KMS-11 (cell line): ENCODE results near the gene AKAP14.
"Not testable (repeated sequence)": the region's sequence is repeated elsewhere in the genome, so short reads cannot be mapped to it uniquely, and the experiment has no call there.

Source experiments
- H2AFZ ChIP-seq: fragments of 200-600 bp; sonication (generic); 2 replicates; pipeline ENCODE4 v1.6.1; 2016; ENCODE audit warnings: antibody characterized with exemption, mixed run types, low read depth
- H3K27ac ChIP-seq: fragments of 200-600 bp; sonication (generic); 2 replicates; pipeline ENCODE4 v1.6.1; 2016; ENCODE audit warnings: mild to moderate bottlenecking, mixed run types
- H3K27me3 ChIP-seq: fragments of 200-600 bp; sonication (generic); 2 replicates; pipeline ENCODE4 v1.6.1; 2017; ENCODE audit warnings: mild to moderate bottlenecking, low read depth, mixed run types, moderate library complexity; ENCODE audit not compliant: insufficient read depth
- H3K36me3 ChIP-seq: fragments of 200-600 bp; sonication (generic); 2 replicates; pipeline ENCODE4 v1.6.1; 2017; ENCODE audit warnings: mild to moderate bottlenecking, mixed run types; ENCODE audit not compliant: insufficient read depth
- H3K4me1 ChIP-seq: fragments of 200-600 bp; sonication (generic); 2 replicates; pipeline ENCODE4 v1.6.1; 2016; ENCODE audit warnings: mild to moderate bottlenecking, low read depth, mixed run types; ENCODE audit not compliant: poor library complexity, severe bottlenecking
- H3K4me2 ChIP-seq: fragments of 200-600 bp; sonication (generic); 2 replicates; pipeline ENCODE4 v1.7.0; 2016; ENCODE audit warnings: mild to moderate bottlenecking, mixed run types
- H3K4me3 ChIP-seq: fragments of 200-600 bp; sonication (generic); IDR thresholded peaks from 2 replicates; pipeline ENCODE4 v1.6.1; 2017; ENCODE audit warnings: low read depth, low read length, mixed read lengths; ENCODE audit not compliant: insufficient read depth
- H3K79me2 ChIP-seq: fragments of 200-600 bp; sonication (generic); 2 replicates; pipeline ENCODE4 v1.6.1; 2016; ENCODE audit warnings: low read depth, mixed run types; ENCODE audit not compliant: insufficient read depth
- H3K9ac ChIP-seq: fragments of 200-600 bp; sonication (generic); 2 replicates; pipeline ENCODE4 v1.6.1; 2016; ENCODE audit warnings: mild to moderate bottlenecking, mixed run types
- H4K20me1 ChIP-seq: fragments of 200-600 bp; sonication (generic); 2 replicates; pipeline ENCODE4 v1.6.1; 2016; ENCODE audit warnings: mild to moderate bottlenecking, mixed run types; ENCODE audit not compliant: insufficient read depth
- CTCF ChIP-seq: fragments of 200-600 bp; sonication (generic); conservative IDR thresholded peaks from 2 replicates; pipeline ENCODE4 v1.6.1; 2017; ENCODE audit warnings: low read depth, mild to moderate bottlenecking, antibody characterized with exemption, low read length, moderate library complexity, mixed read lengths

Gene AKAP14

GRCh38 chrX:119919835-119920585 is 24.3 kb downstream of the AKAP14 start:
- no peak overlapping the region for H3K27ac ChIP-seq

GRCh38 chrX:119922391-119922790 is 26.7 kb downstream of the AKAP14 start:
- H3K79me2 ChIP-seq, H3K4me3 ChIP-seq, H4K20me1 ChIP-seq, H3K4me1 ChIP-seq, H3K9ac ChIP-seq, H3K36me3 ChIP-seq, H3K4me2 ChIP-seq, H3K27ac ChIP-seq, H3K27me3 ChIP-seq, H2AFZ ChIP-seq: not testable (repeated sequence)

More at GRCh38 chrX:119919835-119920585, 24.3 kb downstream of the AKAP14 start:
- Histone ChIP-seq H3K4me2 (no peak overlapping the region), H3K27me3 (no peaks in the 10 kb centered on the region), H4K20me1 (no peaks in the 10 kb centered on the region), H3K9ac (no peak overlapping the region), H2AFZ (no peak overlapping the region), H3K4me3 (no peak overlapping the region), H3K4me1 (no peaks in the 10 kb centered on the region), H3K79me2 (no peaks in the 10 kb centered on the region), H3K36me3 (no peaks in the 10 kb centered on the region)
- TF ChIP-seq CTCF: no peak

GRCh38 chrX:119935215-119935874 is 39.7 kb downstream of the AKAP14 start:
- H3K27ac ChIP-seq: no peak overlapping the region
- no peak overlapping the region for H3K9ac ChIP-seq
- no peak overlapping the region for H3K4me2 ChIP-seq
- no peak overlapping the region for H3K4me3 ChIP-seq
- no peak for TF ChIP-seq CTCF
- no peaks in the 10 kb centered on the region for H3K79me2 ChIP-seq
- no peaks in the 10 kb centered on the region for H3K27me3 ChIP-seq
- no peaks in the 10 kb centered on the region for H3K36me3 ChIP-seq
- no peak overlapping the region for H2AFZ ChIP-seq
- no peaks in the 10 kb centered on the region for H4K20me1 ChIP-seq
- H3K4me1 ChIP-seq: no peaks in the 10 kb centered on the region

- peaks cover 11% of the 10 kb centered on the region for H3K4me1 ChIP-seq
Measured at GRCh38 chrX:119941336-119941735, 45.6 kb downstream of the AKAP14 start.

More at GRCh38 chrX:119941336-119941735, 45.6 kb downstream of the AKAP14 start:
- Histone ChIP-seq H3K27ac (no peak overlapping the region), H3K9ac (no peak overlapping the region), H3K4me3 (no peak overlapping the region), H3K4me2 (peak overlapping the region; percentile 74; the same call in 1 of the 2 replicates), H3K79me2 (0 out of 2 replicates have a peak, but pooled peaks cover 11% of the 10 kb centered on the region), H3K27me3 (no peaks in the 10 kb centered on the region), H2AFZ (no peak overlapping the region), H3K36me3 (no peaks in the 10 kb centered on the region), H4K20me1 (no peaks in the 10 kb centered on the region)
- TF ChIP-seq CTCF: no peak
